MM.1S (cell line): Measurements from ENCODE around the gene PCDHB7.
"Not testable (repeated sequence)": the region's sequence is repeated elsewhere in the genome, so short reads cannot be mapped to it uniquely, and the experiment has no call there.

Experiments
- EZH2phosphoT487 ChIP-seq: fragments of 300-600 bp; sonication (generic); IDR thresholded peaks from 2 replicates; pipeline ENCODE4 v1.6.1; 2018; ENCODE audit warnings: antibody characterized with exemption, low read length
- TF ChIP-seq, protein P1 (sequence below): fragments of 300-600 bp; sonication (generic); IDR thresholded peaks from 2 replicates; pipeline ENCODE4 v1.5.1; 2016; ENCODE audit warnings: antibody characterized with exemption, low read length, mixed read lengths

GRCh38 chr5:141137346-141137745 lies 35.1 kb upstream of the PCDHB7 start:
- TF ChIP-seq, protein P1, sequence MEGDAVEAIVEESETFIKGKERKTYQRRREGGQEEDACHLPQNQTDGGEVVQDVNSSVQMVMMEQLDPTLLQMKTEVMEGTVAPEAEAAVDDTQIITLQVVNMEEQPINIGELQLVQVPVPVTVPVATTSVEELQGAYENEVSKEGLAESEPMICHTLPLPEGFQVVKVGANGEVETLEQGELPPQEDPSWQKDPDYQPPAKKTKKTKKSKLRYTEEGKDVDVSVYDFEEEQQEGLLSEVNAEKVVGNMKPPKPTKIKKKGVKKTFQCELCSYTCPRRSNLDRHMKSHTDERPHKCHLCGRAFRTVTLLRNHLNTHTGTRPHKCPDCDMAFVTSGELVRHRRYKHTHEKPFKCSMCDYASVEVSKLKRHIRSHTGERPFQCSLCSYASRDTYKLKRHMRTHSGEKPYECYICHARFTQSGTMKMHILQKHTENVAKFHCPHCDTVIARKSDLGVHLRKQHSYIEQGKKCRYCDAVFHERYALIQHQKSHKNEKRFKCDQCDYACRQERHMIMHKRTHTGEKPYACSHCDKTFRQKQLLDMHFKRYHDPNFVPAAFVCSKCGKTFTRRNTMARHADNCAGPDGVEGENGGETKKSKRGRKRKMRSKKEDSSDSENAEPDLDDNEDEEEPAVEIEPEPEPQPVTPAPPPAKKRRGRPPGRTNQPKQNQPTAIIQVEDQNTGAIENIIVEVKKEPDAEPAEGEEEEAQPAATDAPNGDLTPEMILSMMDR, result not testable (repeated sequence)
- not testable (repeated sequence) for TF ChIP-seq EZH2phosphoT487
